SK-N-SH (cell line): ENCODE results near the gene NBPF3. TPM values are rescaled to one million over a fixed set of nuclear protein-coding genes. Genes with fewer than 3 reads are reported as not detected.
"Not testable (repeated sequence)": the region's sequence is repeated elsewhere in the genome, so short reads cannot be mapped to it uniquely, and the experiment has no call there.

Experiments used
- CTCF ChIA-PET: fragments of 300-600, 350-600 bp; formaldehyde crosslinking; extraction: SDS; loops from one replicate; lab custom pipeline; 2021; lab: Yijun Ruan, JAX
- POLR2A ChIA-PET: fragments of 350-600 bp; sonication (Branson Sonifier 250); formaldehyde crosslinking; extraction: SDS; loops from one replicate; lab custom pipeline; 2020; ENCODE audit warnings: antibody characterized with exemption, inconsistent platforms; lab: Yijun Ruan, JAX
- DNase-seq: peaks from one replicate; pipeline ENCODE4 v3.0.0; 2012
- H2AFZ ChIP-seq: fragments of 200-600 bp; sonication (generic); 2 replicates; pipeline ENCODE4 v1.8.1; 2016; ENCODE audit warnings: antibody characterized with exemption, mild to moderate bottlenecking, low read depth
- H3F3A ChIP-seq: fragments of 200-600 bp; sonication (generic); replicated peaks from 2 replicates; pipeline ENCODE3; 2016; ENCODE audit warnings: antibody characterized with exemption, mild to moderate bottlenecking; ENCODE audit not compliant: insufficient read depth
- H3K27ac ChIP-seq, 2 experiments: fragments of 200-500 bp in 1 of 2; fragments of 200-600 bp in 1 of 2; sonication (Bioruptor generic) in 1 of 2; sonication (generic), shearing (Covaris generic) in 1 of 2; 2 replicates each; pipeline versions ENCODE4 v1.5.1 to v1.6.1; 2014 to 2016; ENCODE audit warnings: low read depth in 2 of 2, inconsistent platforms in 1 of 2, low read length in 1 of 2, mild to moderate bottlenecking in 1 of 2, mixed read lengths in 1 of 2
- H3K27me3 ChIP-seq: fragments of 200-600 bp; sonication (generic), shearing (Covaris generic); 2 replicates; pipeline ENCODE4 v1.6.1; 2016; ENCODE audit warnings: mixed run types; ENCODE audit not compliant: insufficient read depth
- H3K36me3 ChIP-seq, 2 experiments: fragments of 200-500 bp in 1 of 2; fragments of 200-600 bp in 1 of 2; sonication (Bioruptor generic) in 1 of 2; sonication (generic) in 1 of 2; replicated peaks in 1 of 2; 2 replicates each; pipeline versions ENCODE3 to v1.5.1; 2014 to 2016; ENCODE audit warnings: low read length in 1 of 2, mild to moderate bottlenecking in 1 of 2; ENCODE audit not compliant: insufficient read depth in 2 of 2, control insufficient read depth in 1 of 2
- H3K4me1 ChIP-seq, 2 experiments: fragments of 200-500 bp in 1 of 2; fragments of 200-600 bp in 1 of 2; sonication (Bioruptor generic) in 1 of 2; sonication (generic), shearing (Covaris generic) in 1 of 2; 2 replicates each; pipeline versions ENCODE4 v1.5.1 to v1.6.1; 2014 to 2016; ENCODE audit warnings: low read depth in 1 of 2, low read length in 1 of 2, mixed run types in 1 of 2; ENCODE audit not compliant: insufficient read depth in 2 of 2, control insufficient read depth in 1 of 2
- H3K4me2 ChIP-seq: fragments of 200-600 bp; sonication (generic), shearing (Covaris generic); 2 replicates; pipeline ENCODE4 v1.6.1; 2017; ENCODE audit warnings: mixed run types
- H3K4me3 ChIP-seq, 2 experiments: fragments of 200-500 bp in 1 of 2; fragments of 200-600 bp in 1 of 2; sonication (Bioruptor generic) in 1 of 2; sonication (generic), shearing (Covaris generic) in 1 of 2; 2 replicates each; pipeline versions ENCODE4 v1.5.1 to v1.8.1; 2014 to 2016; ENCODE audit warnings: low read depth in 2 of 2, inconsistent platforms in 1 of 2, low read length in 1 of 2, mild to moderate bottlenecking in 1 of 2, mixed read lengths in 1 of 2, moderate library complexity in 1 of 2
- H3K79me2 ChIP-seq: fragments of 200-600 bp; sonication (generic); 2 replicates; pipeline ENCODE4 v1.8.1; 2017; ENCODE audit warnings: mild to moderate bottlenecking; ENCODE audit not compliant: insufficient read depth
- H3K9ac ChIP-seq: fragments of 200-600 bp; sonication (generic); 2 replicates; pipeline ENCODE4 v1.6.1; 2017; ENCODE audit warnings: mixed run types
- H3K9me2 ChIP-seq: fragments of 200-600 bp; sonication (generic); 2 replicates; pipeline ENCODE4 v1.6.1; 2017; ENCODE audit warnings: mixed run types
- H3K9me3 ChIP-seq: fragments of 200-600 bp; sonication (generic); 2 replicates; pipeline ENCODE4 v1.6.1; 2017; ENCODE audit warnings: mixed run types, mild to moderate bottlenecking, moderate library complexity
- H4K20me1 ChIP-seq: fragments of 200-600 bp; sonication (generic); 2 replicates; pipeline ENCODE4 v1.6.1; 2017; ENCODE audit warnings: mild to moderate bottlenecking, mixed run types; ENCODE audit not compliant: insufficient read depth
- CHD2 ChIP-seq: fragments of 150-350 bp; IDR thresholded peaks from 2 replicates; pipeline ENCODE4 v1.6.1; 2018; ENCODE audit warnings: low read length; ENCODE audit not compliant: partially characterized antibody
- CTCF ChIP-seq: fragments of 200-600 bp; sonication (generic); IDR thresholded peaks from 2 replicates; pipeline ENCODE4 v1.6.1; 2017; ENCODE audit warnings: antibody characterized with exemption, mild to moderate bottlenecking, moderate library complexity
- ELF1 ChIP-seq: IDR thresholded peaks from 2 replicates; pipeline ENCODE4 v1.4.0; 2012
- EP300 ChIP-seq, 2 experiments: IDR thresholded peaks; 2 replicates each; pipeline versions ENCODE4 v1.4.0 to v1.6.1; 2012; ENCODE audit warnings: borderline replicate concordance in 1 of 2, low read depth in 1 of 2, low read length in 1 of 2
- GATA2 ChIP-seq: sonication (generic); formaldehyde crosslinking; IDR thresholded peaks from 2 replicates; pipeline ENCODE4 v1.5.0; 2020; ENCODE audit warnings: mild to moderate bottlenecking, missing genetic modification reagents
- IRF3 ChIP-seq: fragments of 150-350 bp; IDR thresholded peaks from 2 replicates; pipeline ENCODE4 v1.6.1; 2016; ENCODE audit warnings: mild to moderate bottlenecking, low read depth, low read length
- MEF2A ChIP-seq: IDR thresholded peaks from 2 replicates; pipeline ENCODE4 v1.4.0; 2012; ENCODE audit warnings: low read depth, borderline replicate concordance
- MXI1 ChIP-seq: IDR thresholded peaks from 2 replicates; pipeline ENCODE4 v1.6.1; 2012; ENCODE audit warnings: mild to moderate bottlenecking, low read depth, low read length, improper control_type of control experiment
- NFIC ChIP-seq: IDR thresholded peaks from 2 replicates; pipeline ENCODE4 v1.4.0; 2012; ENCODE audit warnings: borderline replicate concordance
- RFX5 ChIP-seq: IDR thresholded peaks from 2 replicates; pipeline ENCODE4 v1.6.1; 2012; ENCODE audit warnings: mild to moderate bottlenecking, improper control_type of control experiment, low read length
- TAF1 ChIP-seq: IDR thresholded peaks from 2 replicates; pipeline ENCODE4 v1.6.1; 2012; ENCODE audit warnings: low read depth, mild to moderate bottlenecking, low read length, moderate library complexity, borderline replicate concordance
- TEAD4 ChIP-seq: IDR thresholded peaks from 2 replicates; pipeline ENCODE4 v1.4.0; 2012; ENCODE audit warnings: mild to moderate bottlenecking, borderline replicate concordance; ENCODE audit not compliant: insufficient read depth
- USF1 ChIP-seq: IDR thresholded peaks from 2 replicates; pipeline ENCODE4 v1.4.0; 2012; ENCODE audit warnings: low read depth, borderline replicate concordance
- YY1 ChIP-seq: IDR thresholded peaks from 2 replicates; pipeline ENCODE4 v1.4.0; 2012; ENCODE audit warnings: low read depth, mild to moderate bottlenecking
- WGBS: methylation state at CpG from one replicate; pipeline ENCODE4 v1.1.6; 2017; ENCODE audit warnings: low lambda C conversion rate; 5-methylcytosine and 5-hydroxymethylcytosine counted together
- polyA plus RNA-seq, 3 experiments: library from polyadenylated mRNA; depleted of rRNA; stranded (reverse); fragments of >200 nt; gene quantifications; 2 replicates each; pipeline ENCODE4 v1.2.3, GENCODE V29; 2012

NBPF3 gene
- polyA plus RNA-seq, 1 of the 3 experiments (the other 2 are of a cell fraction) = 6.4 TPM

GRCh38 chr1:21437341-21437640, 2.6 kb upstream of the NBPF3 start:
- Histone ChIP-seq H3K4me3 (no peak overlapping the region), H3K9me3 (no peaks in the 10 kb centered on the region), H3K27me3 (no peaks in the 10 kb centered on the region), H3K4me2 (no peak overlapping the region), H3K9me2 (no peaks in the 10 kb centered on the region), H2AFZ (no peak overlapping the region), H3K4me1 (peaks cover 0 to 6% of the 10 kb centered on the region in 2 experiments; a peak in 2 of 4 replicates), H3K9ac (no peak overlapping the region), H3K79me2 (peaks cover 17% of the 10 kb centered on the region), H3K27ac (no peak overlapping the region), H3K36me3 (no peaks in the 10 kb centered on the region), H4K20me1 (no peaks in the 10 kb centered on the region), H3F3A (no peaks in the 10 kb centered on the region)
- DNase-seq = no peak
- WGBS = 91% methylated on average over 15 of the region's 15 CpGs
- no peak for TF ChIP-seq NFIC
- TF ChIP-seq MXI1 = no peak
- TF ChIP-seq USF1 = no peak
- TF ChIP-seq MEF2A = no peak
- TF ChIP-seq EP300 (IDR thresholded peaks at IDR 0.05; ENCODE audit: borderline replicate concordance in 1 of 2, low read depth in 1 of 2, low read length in 1 of 2) = no peak
- TF ChIP-seq IRF3 = no peak
- ChIA-PET CTCF (interaction anchor here (1.7 kb wide), 1 partner anchor 68 kb away, joined by 4 read pairs; no protein-coding TSS in a partner anchor), POLR2A (no interaction called here)

- H3K9me3 ChIP-seq, H3K27ac ChIP-seq, H3K4me2 ChIP-seq, H3K36me3 ChIP-seq, H3F3A ChIP-seq, H3K9me2 ChIP-seq, H3K27me3 ChIP-seq, H3K9ac ChIP-seq, H3K4me1 ChIP-seq, H4K20me1 ChIP-seq, POLR2A ChIA-PET, DNase-seq, H3K4me3 ChIP-seq: not testable (repeated sequence)
- peak overlapping the region; percentile 93; the same call in 1 of the 2 replicates for H2AFZ ChIP-seq
- peaks cover 24% of the 10 kb centered on the region for H3K79me2 ChIP-seq
- CTCF ChIA-PET = interaction anchor here (1.6 kb wide), 1 partner anchor 70 kb away, joined by 5 read pairs; no protein-coding TSS in a partner anchor
- 95% methylated on average over 11 of the region's 12 CpGs for WGBS
Observed at GRCh38 chr1:21438646-21439312, 1.2 kb upstream of the NBPF3 start.

- no peaks in the 10 kb centered on the region for H3K36me3 ChIP-seq
- H2AFZ ChIP-seq = peak overlapping the region; percentile 93
- peak overlapping the region; percentile 97 for H3K4me2 ChIP-seq
- H3K4me1 ChIP-seq = peaks cover 0 to 6% of the 10 kb centered on the region in 2 experiments; a peak in 2 of 4 replicates
- H3K9me2 ChIP-seq = no peaks in the 10 kb centered on the region
- POLR2A ChIA-PET = interaction anchor here (1.3 kb wide), 1 partner anchor 14 kb away, joined by 4 read pairs; no protein-coding TSS in a partner anchor
- DNase-seq = no peak
- peaks cover 29% of the 10 kb centered on the region for H3K79me2 ChIP-seq
- no peaks in the 10 kb centered on the region for H3F3A ChIP-seq
- peak overlapping the region; percentile 62; the same call in 1 of the 2 replicates for H3K9ac ChIP-seq
- 58% methylated on average over 7 of the region's 7 CpGs for WGBS
- no peaks in the 10 kb centered on the region for H4K20me1 ChIP-seq
- no peaks in the 10 kb centered on the region for H3K27me3 ChIP-seq
- TF ChIP-seq ELF1 (no peak), YY1 (no peak), RFX5 (no peak), TEAD4 (no peak), GATA2 (no peak), CTCF (no peak), MEF2A (no peak), CHD2 (no peak), TAF1 (no peak), NFIC (no peak)
- TF ChIP-seq, all 33 proteins: peak for 0
- Histone ChIP-seq H3K9me3 (no peaks in the 10 kb centered on the region), H3K27ac (peak overlapping the region; percentile 49 to 81; a peak in 3 of 4 replicates), H3K4me3 (peak overlapping the region; percentile 74 to 81)
- CTCF ChIA-PET = interaction anchor here (1.6 kb wide), 1 partner anchor 71 kb away, joined by 5 read pairs; no protein-coding TSS in a partner anchor
Observed at GRCh38 chr1:21439345-21439720, 604 bp upstream of the NBPF3 start.
